HepG2 (cell line): ENCODE results near the gene BTG1. TPM values are rescaled to one million over a fixed set of nuclear protein-coding genes. Genes with fewer than 3 reads are reported as not detected.

Experiments
- AGO2 ChIP-seq: fragments of 200-400 bp; formaldehyde crosslinking; optimal IDR thresholded peaks from 2 replicates; pipeline ENCODE3; 2017; ENCODE audit warnings: mild to moderate bottlenecking, low read depth, low read length, moderate library complexity
- FOXP4 ChIP-seq: sonication (generic); formaldehyde crosslinking; IDR thresholded peaks from 2 replicates; pipeline ENCODE4 v1.4.0; 2020; ENCODE audit warnings: missing genetic modification reagents
- HNRNPH1 ChIP-seq: fragments of 200-400 bp; formaldehyde crosslinking; optimal IDR thresholded peaks from 2 replicates; pipeline ENCODE3; 2017; ENCODE audit warnings: mild to moderate bottlenecking, low read depth, low read length
- MAX ChIP-seq: IDR thresholded peaks from 2 replicates; pipeline ENCODE4 v1.6.1; 2012; ENCODE audit warnings: inconsistent platforms
- MTA1 ChIP-seq: sonication (generic); formaldehyde crosslinking; IDR thresholded peaks from 2 replicates; pipeline ENCODE4 v1.4.0; 2020; ENCODE audit warnings: missing genetic modification reagents, mild to moderate bottlenecking, borderline replicate concordance
- PCBP1 ChIP-seq: fragments of 200-400 bp; formaldehyde crosslinking; IDR thresholded peaks from 2 replicates; pipeline ENCODE4 v1.6.1; 2017; ENCODE audit warnings: mild to moderate bottlenecking, low read depth, low read length, borderline replicate concordance
- RAD51 ChIP-seq: fragments of 450-650 bp; IDR thresholded peaks from 2 replicates; pipeline ENCODE4 v1.6.1; 2016; ENCODE audit warnings: borderline replicate concordance
- REXO4 ChIP-seq: sonication (generic); formaldehyde crosslinking; IDR thresholded peaks from 2 replicates; pipeline ENCODE4 v1.8.0; 2022; ENCODE audit warnings: missing genetic modification reagents, mild to moderate bottlenecking, borderline replicate concordance
- SETDB1 ChIP-seq: sonication (generic); formaldehyde crosslinking; IDR thresholded peaks from 2 replicates; pipeline ENCODE4 v1.5.1; 2020; ENCODE audit warnings: missing genetic modification reagents, mild to moderate bottlenecking, borderline replicate concordance
- TBL1XR1 ChIP-seq: fragments of 150-350 bp; IDR thresholded peaks from 2 replicates; pipeline ENCODE4 v1.6.1; 2014; ENCODE audit warnings: borderline replicate concordance, low read length; ENCODE audit not compliant: partially characterized antibody
- TIGD3 ChIP-seq: sonication (generic); formaldehyde crosslinking; IDR thresholded peaks from 2 replicates; pipeline ENCODE4 v1.5.1; 2020; ENCODE audit warnings: mild to moderate bottlenecking, missing genetic modification reagents, borderline replicate concordance
- YEATS4 ChIP-seq: sonication (generic); formaldehyde crosslinking; IDR thresholded peaks from 2 replicates; pipeline ENCODE4 v1.4.0; 2020; ENCODE audit warnings: missing genetic modification reagents, borderline replicate concordance
- ZBTB26 ChIP-seq: IDR thresholded peaks from 2 replicates; pipeline ENCODE4 v1.6.1; 2016; ENCODE audit warnings: missing compliant biosample characterization, missing genetic modification reagents, borderline replicate concordance
- ZBTB38 ChIP-seq: sonication (generic); formaldehyde crosslinking; IDR thresholded peaks from 2 replicates; pipeline ENCODE4 v1.5.1; 2020; ENCODE audit warnings: mild to moderate bottlenecking, missing genetic modification reagents
- ZNF275 ChIP-seq: sonication (generic); formaldehyde crosslinking; IDR thresholded peaks from 2 replicates; pipeline ENCODE4 v1.8.0; 2022; ENCODE audit warnings: missing genetic modification reagents, mild to moderate bottlenecking, inconsistent platforms, borderline replicate concordance
- ZNF276 ChIP-seq: sonication (generic); formaldehyde crosslinking; IDR thresholded peaks from 2 replicates; pipeline ENCODE4 v1.4.0; 2020; ENCODE audit warnings: mild to moderate bottlenecking, low read depth, missing genetic modification reagents
- ZNF543 ChIP-seq: sonication (generic); formaldehyde crosslinking; IDR thresholded peaks from 2 replicates; pipeline ENCODE4 v1.4.0; 2020; ENCODE audit warnings: mild to moderate bottlenecking, missing genetic modification reagents
- ZNF564 ChIP-seq: sonication (generic); formaldehyde crosslinking; IDR thresholded peaks from 2 replicates; pipeline ENCODE4 v1.8.1; 2023; ENCODE audit warnings: mild to moderate bottlenecking, missing genetic modification reagents
- ZNF75D ChIP-seq: sonication (generic); formaldehyde crosslinking; IDR thresholded peaks from 2 replicates; pipeline ENCODE4 v1.8.1; 2023; ENCODE audit warnings: missing genetic modification reagents, mild to moderate bottlenecking, borderline replicate concordance
- ZNF790 ChIP-seq: sonication (generic); formaldehyde crosslinking; IDR thresholded peaks from 2 replicates; pipeline ENCODE4 v1.8.0; 2022; ENCODE audit warnings: missing genetic modification reagents, mild to moderate bottlenecking, borderline replicate concordance
- polyA plus RNA-seq, 8 experiments: library from polyadenylated mRNA; depleted of rRNA in 3 of 8; stranded (reverse) in 7 of 8; unstranded in 1 of 8; fragments of >200 nt; fragmentation: Illumina TruSeq in 4 of 8; extraction: Trizol in 4 of 8; gene quantifications; 2 replicates each; pipeline versions ENCODE4 v1.2.1 to v1.2.3, GENCODE V29; 2011 to 2016; ENCODE audit warnings: low read depth in 4 of 8, missing spikeins in 1 of 8, mixed read lengths in 1 of 8; ENCODE audit not compliant: insufficient read depth in 1 of 8
- total RNA-seq, 5 experiments: library from RNA; depleted of rRNA; stranded (reverse); fragments of >200 nt; fragmentation: Illumina TruSeq; extraction: Trizol; gene quantifications; 2 replicates each; pipeline ENCODE4 v1.2.3, GENCODE V29; 2016; ENCODE audit warnings: low read depth in 1 of 5

Gene BTG1
- total and polyA plus RNA-seq, 2 of the 13 experiments (the other 11 are each of a cell fraction or from before 2014, with no cell fraction given) = 7.5 to 16.7 TPM

- TF ChIP-seq FOXP4 (CRISPR knock-in tag) (peak; percentile 34; the same call in 1 of the 2 replicates), ZNF543 (0 out of 2 replicates have a peak, but pooled peaks have one; percentile 34), TBL1XR1 (no peak), HNRNPH1 (no peak), ZBTB38 (CRISPR knock-in tag) (0 out of 2 replicates have a peak, but pooled peaks have one; percentile 34), YEATS4 (peak; percentile 1; the same call in 1 of the 2 replicates), ZNF75D (CRISPR knock-in tag) (no peak), ZNF790 (peak; percentile 25; the same call in 1 of the 2 replicates), RAD51 (no peak), ZNF275 (CRISPR knock-in tag) (no peak), AGO2 (peak; percentile 90), ZNF564 (CRISPR knock-in tag) (no peak), PCBP1 (0 out of 2 replicates have a peak, but pooled peaks have one; percentile 24), MAX (no peak), TIGD3 (CRISPR knock-in tag) (0 out of 2 replicates have a peak, but pooled peaks have one; percentile 39), SETDB1 (CRISPR knock-in tag) (no peak), ZBTB26 (CRISPR knock-in tag) (no peak), REXO4 (CRISPR knock-in tag) (no peak), ZNF276 (CRISPR knock-in tag) (0 out of 2 replicates have a peak, but pooled peaks have one; percentile 32), MTA1 (CRISPR knock-in tag) (peak; percentile 49; the same call in 1 of the 2 replicates)
Measured at GRCh38 chr12:92144631-92145480, 790 bp downstream of the BTG1 start (continued).
